Measurements from ENCODE around the gene CNTN5.

- no peak for TF ChIP-seq CTCF (IDR thresholded peaks at IDR 0.05 in 4 of 5, conservative IDR thresholded peaks at IDR 0.05 in 1 of 5)
- TF ChIP-seq POLR2A (IDR thresholded peaks at IDR 0.05), result no peak
Measured at GRCh38 chr11:100192181-100192580, 1171.4 kb downstream of the CNTN5 start.

All from gastrocnemius medialis (tissue), 4 donors.